ENCODE data around the gene ABCC1. TPM values are rescaled to one million over a fixed set of nuclear protein-coding genes. Genes with fewer than 3 reads are reported as not detected.

The ABCC1 gene
- total RNA-seq, 4 donors from 2014 or later: 24.3 to 32.2 (median 25.7) TPM

GRCh38 chr16:15971440-15971815, 22.0 kb downstream of the ABCC1 start:
- Histone ChIP-seq H3K4me1 (peaks cover 0 to 29% (median 4%) of the 10 kb centered on the region in 4 donors), H3K36me3 (peaks cover 0 to 30% (median 0%) of the 10 kb centered on the region in 3 donors), H3K27me3 (no peaks in the 10 kb centered on the region), H3K27ac (no peak overlapping the region), H3K4me3 (no peak overlapping the region), H3K9me3 (peaks cover 0 to 21% (median 0%) of the 10 kb centered on the region in 4 donors)
- 82 to 89% methylated on average over 9 of the region's 9 CpGs for WGBS, 2 donors
- no peak for DNase-seq (ENCODE audit: low spot score in 2 of 2)
- TF ChIP-seq CTCF (IDR thresholded peaks at IDR 0.05) (no peak), EP300 (IDR thresholded peaks at IDR 0.05) (no peak), POLR2A (IDR thresholded peaks at IDR 0.05) (no peak)

- 33 to 48% methylated on average over 2 to 3 of the region's 3 CpGs for WGBS, 2 donors
- H3K4me1 ChIP-seq: peaks cover 0 to 30% (median 6%) of the 10 kb centered on the region in 4 donors
- H3K4me3 ChIP-seq: no peak overlapping the region
- H3K36me3 ChIP-seq: peaks cover 0 to 30% (median 0%) of the 10 kb centered on the region in 3 donors
- H3K27me3 ChIP-seq: no peaks in the 10 kb centered on the region
- TF ChIP-seq EP300 (IDR thresholded peaks at IDR 0.05): no peak
- no peak for TF ChIP-seq POLR2A (IDR thresholded peaks at IDR 0.05)
- no peak for TF ChIP-seq CTCF (IDR thresholded peaks at IDR 0.05)
- peaks cover 0 to 21% (median 0%) of the 10 kb centered on the region in 4 donors for H3K9me3 ChIP-seq
- no peak overlapping the region for H3K27ac ChIP-seq
- no peak for DNase-seq (ENCODE audit: low spot score in 2 of 2)
Observed at GRCh38 chr16:15972046-15972868, 22.8 kb downstream of the ABCC1 start.

GRCh38 chr16:15973421-15973820, 24.0 kb downstream of the ABCC1 start:
- Histone ChIP-seq H3K27me3 (no peaks in the 10 kb centered on the region), H3K36me3 (peaks cover 0 to 30% (median 0%) of the 10 kb centered on the region in 3 donors), H3K9me3 (peaks cover 0 to 21% (median 0%) of the 10 kb centered on the region in 4 donors), H3K27ac (no peak overlapping the region), H3K4me3 (no peak overlapping the region), H3K4me1 (peaks cover 0 to 38% (median 6%) of the 10 kb centered on the region in 4 donors)
- WGBS, 2 donors: 92 to 95% methylated on average over 5 of the region's 5 CpGs
- no peak for DNase-seq (ENCODE audit: low spot score in 2 of 2)
- TF ChIP-seq CTCF (IDR thresholded peaks at IDR 0.05): no peak
- TF ChIP-seq EP300 (IDR thresholded peaks at IDR 0.05): no peak
- no peak for TF ChIP-seq POLR2A (IDR thresholded peaks at IDR 0.05)

- no peak overlapping the region for H3K4me3 ChIP-seq
- WGBS, 2 donors: 67 to 78% methylated on average over 2 of the region's 2 CpGs
- H3K27ac ChIP-seq: peak overlapping the region in 3 of 4 donors; percentile 70 to 86 (median 80)
- no peak for DNase-seq (ENCODE audit: low spot score in 2 of 2)
- peaks cover 0 to 38% (median 6%) of the 10 kb centered on the region in 4 donors for H3K4me1 ChIP-seq
- no peaks in the 10 kb centered on the region for H3K27me3 ChIP-seq
- peaks cover 0 to 28% (median 0%) of the 10 kb centered on the region in 4 donors for H3K9me3 ChIP-seq
- TF ChIP-seq EP300 (IDR thresholded peaks at IDR 0.05) (no peak), POLR2A (IDR thresholded peaks at IDR 0.05) (no peak), CTCF (IDR thresholded peaks at IDR 0.05) (no peak)
- H3K36me3 ChIP-seq: peaks cover 0 to 30% (median 0%) of the 10 kb centered on the region in 3 donors
Observed at GRCh38 chr16:15974057-15974456, 24.6 kb downstream of the ABCC1 start.

- no peak for TF ChIP-seq POLR2A (IDR thresholded peaks at IDR 0.05)
- TF ChIP-seq EP300 (IDR thresholded peaks at IDR 0.05): peak in 1 of 2 donors; percentile 69
- no peak for TF ChIP-seq CTCF (IDR thresholded peaks at IDR 0.05)
- Histone ChIP-seq H3K4me3 (no peak overlapping the region), H3K27me3 (no peaks in the 10 kb centered on the region), H3K27ac (peak overlapping the region in 3 of 4 donors; percentile 80 to 87 (median 86)), H3K36me3 (peaks cover 0 to 24% (median 0%) of the 10 kb centered on the region in 3 donors), H3K4me1 (peaks cover 0 to 38% (median 6%) of the 10 kb centered on the region in 4 donors), H3K9me3 (peaks cover 0 to 23% (median 0%) of the 10 kb centered on the region in 4 donors)
- DNase-seq (ENCODE audit: low spot score in 2 of 2): peak in 1 of 2 donors; percentile 46
- 83 to 86% methylated on average over 5 of the region's 5 CpGs for WGBS, 2 donors
Observed at GRCh38 chr16:15975172-15975571, 25.8 kb downstream of the ABCC1 start.
